Endodermal cell (in vitro differentiated cells): ENCODE measurements around the gene HDAC11. TPM values are rescaled to one million over a fixed set of nuclear protein-coding genes. Genes with fewer than 3 reads are reported as not detected.

Experiments used
- DNase-seq: peaks from one replicate; pipeline ENCODE4 v3.0.0-alpha.2; 2017
- H3K27ac ChIP-seq: 2 replicates; pipeline ENCODE4 v1.5.1; 2013; ENCODE audit warnings: mild to moderate bottlenecking, low read depth, low read length, moderate library complexity
- H3K27me3 ChIP-seq: 2 replicates; pipeline ENCODE4 v1.6.1; 2013; ENCODE audit warnings: mild to moderate bottlenecking, low read length, moderate library complexity; ENCODE audit not compliant: insufficient read depth, control insufficient read depth, poor library complexity, severe bottlenecking
- H3K36me3 ChIP-seq: 2 replicates; pipeline ENCODE4 v1.7.0; 2013; ENCODE audit warnings: mild to moderate bottlenecking, low read length, moderate library complexity; ENCODE audit not compliant: control insufficient read depth, insufficient read depth
- H3K4me1 ChIP-seq: one replicate; pipeline ENCODE4 v1.7.0; 2013; ENCODE audit warnings: low read length; ENCODE audit not compliant: control insufficient read depth, insufficient read depth
- H3K4me3 ChIP-seq: 2 replicates; pipeline ENCODE4 v1.5.1; 2013; ENCODE audit warnings: mild to moderate bottlenecking, low read length, moderate library complexity
- H3K9ac ChIP-seq: 2 replicates; pipeline ENCODE4 v1.6.1; 2013; ENCODE audit warnings: mild to moderate bottlenecking, low read length, moderate library complexity; ENCODE audit not compliant: poor library complexity, severe bottlenecking; ENCODE audit errors: extremely low read depth
- H3K9me3 ChIP-seq: 2 replicates; pipeline ENCODE4 v1.6.1; 2013; ENCODE audit warnings: mild to moderate bottlenecking, low read length, moderate library complexity; ENCODE audit not compliant: control insufficient read depth
- H3K27ac Mint-ChIP-seq: 2 replicates; pipeline ENCODE4 v1.8.0; 2020; ENCODE audit warnings: mixed read lengths
- H3K27me3 Mint-ChIP-seq: 2 replicates; pipeline ENCODE4 v1.8.0; 2021; ENCODE audit warnings: mild to moderate bottlenecking, mixed read lengths; ENCODE audit not compliant: insufficient read depth
- H3K36me3 Mint-ChIP-seq: 2 replicates; pipeline ENCODE4 v1.8.0; 2020; ENCODE audit warnings: low read depth, mixed read lengths
- H3K4me1 Mint-ChIP-seq: 2 replicates; pipeline ENCODE4 v1.8.0; 2020; ENCODE audit warnings: mixed read lengths
- H3K4me3 Mint-ChIP-seq: 2 replicates; pipeline ENCODE4 v1.8.0; 2020; ENCODE audit warnings: mild to moderate bottlenecking, moderate library complexity, mixed read lengths
- H3K9me3 Mint-ChIP-seq: 2 replicates; pipeline ENCODE4 v1.8.0; 2020; ENCODE audit warnings: mild to moderate bottlenecking, mixed read lengths
- CTCF ChIP-seq: fragments of 200-600 bp; sonication (generic); conservative IDR thresholded peaks from 2 replicates; pipeline ENCODE4 v1.5.0; 2021; ENCODE audit warnings: antibody characterized with exemption, mild to moderate bottlenecking
- WGBS, 2 experiments: methylation state at CpG; one replicate each; pipeline versions ENCODE4 v1.1.5 to v1.1.7; 2013; ENCODE audit warnings: missing lambda C conversion rate in 2 of 2, mixed read lengths in 1 of 2; ENCODE audit not compliant: insufficient coverage in 1 of 2, insufficient read length in 1 of 2; 5-methylcytosine and 5-hydroxymethylcytosine counted together
- total RNA-seq, 2 donors: library from RNA; stranded (reverse); fragmentation: NEBNext Ultra II Directional in 1 of 2; extraction: Animal tissue kit (Norgen Biotek cat#: 25700) in 1 of 2; gene quantifications; 2 replicates in 1 of 2; 3 replicates in 1 of 2; pipeline ENCODE4 v1.2.1, GENCODE V29; 2021

Gene HDAC11
- total RNA-seq, 2 donors from 2014 or later = 17.0 to 17.1 TPM

- Histone ChIP-seq H3K36me3 (no peaks in the 10 kb centered on the region), H3K27ac (no peak overlapping the region), H3K4me3 (no peak overlapping the region), H3K4me1 (no peaks in the 10 kb centered on the region), H3K27me3 (no peaks in the 10 kb centered on the region), H3K9me3 (peaks cover 5% of the 10 kb centered on the region), H3K9ac (no peak overlapping the region)
- H3K9me3 Mint-ChIP-seq = peaks cover 3% of the 10 kb centered on the region
- no peak overlapping the region for H3K4me3 Mint-ChIP-seq
- no peak for DNase-seq
- no peaks in the 10 kb centered on the region for H3K36me3 Mint-ChIP-seq
- no peak overlapping the region for H3K27ac Mint-ChIP-seq
- TF ChIP-seq CTCF = no peak
- H3K4me1 Mint-ChIP-seq = peaks cover 12% of the 10 kb centered on the region
- 80% methylated on average over 7 to 8 of the region's 8 CpGs for WGBS, 2 experiments
- H3K27me3 Mint-ChIP-seq = peaks cover 11% of the 10 kb centered on the region
Observed at GRCh38 chr3:13539671-13540070, 59.6 kb downstream of the HDAC11 start.

GRCh38 chr3:13540297-13540995 is 60.3 kb downstream of the HDAC11 start:
- no peaks in the 10 kb centered on the region for H3K36me3 Mint-ChIP-seq
- DNase-seq = no peak
- H3K27me3 Mint-ChIP-seq = peaks cover 12% of the 10 kb centered on the region
- no peak for TF ChIP-seq CTCF
- Histone ChIP-seq H3K27me3 (no peaks in the 10 kb centered on the region), H3K9ac (no peak overlapping the region), H3K9me3 (peaks cover 5% of the 10 kb centered on the region), H3K27ac (no peak overlapping the region), H3K4me3 (no peak overlapping the region), H3K36me3 (no peaks in the 10 kb centered on the region), H3K4me1 (no peaks in the 10 kb centered on the region)
- WGBS, 2 experiments = 84 to 100% methylated on average over 2 to 4 of the region's 4 CpGs
- no peak overlapping the region for H3K4me3 Mint-ChIP-seq
- no peak overlapping the region for H3K27ac Mint-ChIP-seq
- H3K4me1 Mint-ChIP-seq = peaks cover 17% of the 10 kb centered on the region
- peaks cover 3% of the 10 kb centered on the region for H3K9me3 Mint-ChIP-seq

GRCh38 chr3:13541691-13542090 is 61.6 kb downstream of the HDAC11 start:
- WGBS, 2 experiments = 56 to 59% methylated on average over 3 of the region's 3 CpGs
- Mint-ChIP-seq H3K4me3 (no peak overlapping the region), H3K9me3 (peaks cover 3% of the 10 kb centered on the region)

More at GRCh38 chr3:13541691-13542090, 61.6 kb downstream of the HDAC11 start:
- H3K27ac ChIP-seq = no peak overlapping the region
- H3K27me3 ChIP-seq = no peaks in the 10 kb centered on the region
- H3K36me3 ChIP-seq = no peaks in the 10 kb centered on the region
- Mint-ChIP-seq H3K27me3 (peaks cover 11% of the 10 kb centered on the region), H3K36me3 (no peaks in the 10 kb centered on the region), H3K4me1 (peaks cover 25% of the 10 kb centered on the region), H3K27ac (no peak overlapping the region)
- no peak overlapping the region for H3K9ac ChIP-seq
- DNase-seq = no peak
- H3K4me3 ChIP-seq = no peak overlapping the region
- H3K9me3 ChIP-seq = peaks cover 5% of the 10 kb centered on the region
- peaks cover 8% of the 10 kb centered on the region for H3K4me1 ChIP-seq
- no peak for TF ChIP-seq CTCF
